GM18519 (cell line): Measurements from ENCODE around the gene SRGAP3.

ENCODE experiments used
- ATAC-seq: cut with Tn5 transposase; IDR thresholded peaks from one replicate; pipeline ENCODE4 v1.9.1; 2021; ENCODE audit warnings: mild to moderate bottlenecking, moderate library complexity; ENCODE audit not compliant: unreplicated experiment, low FRiP score

The SRGAP3 gene

GRCh38 chr3:9204253-9204992, 45.0 kb downstream of the SRGAP3 start:
- ATAC-seq = no peak

GRCh38 chr3:9203317-9203716, 46.1 kb downstream of the SRGAP3 start:
- ATAC-seq = no peak

- no peak for ATAC-seq
Measured at GRCh38 chr3:9202546-9202945, 46.9 kb downstream of the SRGAP3 start.

GRCh38 chr3:9201955-9202354, 47.5 kb downstream of the SRGAP3 start:
- ATAC-seq = no peak

- no peak for ATAC-seq
Measured at GRCh38 chr3:9201266-9201665, 48.2 kb downstream of the SRGAP3 start.

GRCh38 chr3:9199775-9200174, 49.7 kb downstream of the SRGAP3 start:
- no peak for ATAC-seq

- no peak for ATAC-seq
Measured at GRCh38 chr3:9198899-9199335, 50.5 kb downstream of the SRGAP3 start.

GRCh38 chr3:9198261-9198660, 51.2 kb downstream of the SRGAP3 start:
- ATAC-seq = no peak

GRCh38 chr3:9196020-9196419, 53.4 kb downstream of the SRGAP3 start:
- no peak for ATAC-seq

GRCh38 chr3:9195390-9195789, 54.1 kb downstream of the SRGAP3 start:
- no peak for ATAC-seq

- ATAC-seq = no peak
Measured at GRCh38 chr3:9194509-9195184, 54.8 kb downstream of the SRGAP3 start.

GRCh38 chr3:9193633-9194195, 55.7 kb downstream of the SRGAP3 start:
- no peak for ATAC-seq

GRCh38 chr3:9193211-9193610, 56.2 kb downstream of the SRGAP3 start:
- ATAC-seq = no peak

GRCh38 chr3:9192248-9193025, 57.0 kb downstream of the SRGAP3 start:
- ATAC-seq = no peak

GRCh38 chr3:9190276-9190675, 59.2 kb downstream of the SRGAP3 start:
- ATAC-seq = no peak

GRCh38 chr3:9188583-9188982, 60.9 kb downstream of the SRGAP3 start:
- ATAC-seq = no peak

GRCh38 chr3:9185701-9186100, 63.7 kb downstream of the SRGAP3 start:
- ATAC-seq = no peak

- ATAC-seq = no peak
Measured at GRCh38 chr3:9185046-9185445, 64.4 kb downstream of the SRGAP3 start.

- no peak for ATAC-seq
Measured at GRCh38 chr3:9184461-9184835, 65.0 kb downstream of the SRGAP3 start.

- ATAC-seq = no peak
Measured at GRCh38 chr3:9183811-9184460, 65.5 kb downstream of the SRGAP3 start.

- ATAC-seq = no peak
Measured at GRCh38 chr3:9183011-9183410, 66.4 kb downstream of the SRGAP3 start.
